ENCODE results near the gene BOLL. TPM values are rescaled to one million over a fixed set of nuclear protein-coding genes. Genes with fewer than 3 reads are reported as not detected.
"Not testable (repeated sequence)": the region's sequence is repeated elsewhere in the genome, so short reads cannot be mapped to it uniquely, and the experiment has no call there.

The BOLL gene
- total RNA-seq, 1 donor from 2014 or later: not detected

- Mint-ChIP-seq H3K27me3 (no peaks in the 10 kb centered on the region), H3K27ac (no peak overlapping the region), H3K4me3 (no peak overlapping the region), H3K9me3 (no peaks in the 10 kb centered on the region), H3K4me1 (ENCODE audit: unreplicated experiment) (peaks cover 16% of the 10 kb centered on the region), H3K36me3 (peaks cover 12% of the 10 kb centered on the region)
- no peak for DNase-seq (ENCODE audit: extremely low spot score, unreplicated experiment)
- no peak for TF ChIP-seq CTCF (conservative IDR thresholded peaks at IDR 0.05)
Observed at GRCh38 chr2:197713271-197713670, 71.8 kb downstream of the BOLL start.

GRCh38 chr2:197711578-197711977 lies 73.5 kb downstream of the BOLL start:
- Mint-ChIP-seq H3K4me3 (no peak overlapping the region), H3K27me3 (no peaks in the 10 kb centered on the region), H3K27ac (no peak overlapping the region), H3K4me1 (ENCODE audit: unreplicated experiment) (peaks cover 26% of the 10 kb centered on the region), H3K36me3 (peaks cover 12% of the 10 kb centered on the region), H3K9me3 (no peaks in the 10 kb centered on the region)
- TF ChIP-seq CTCF (conservative IDR thresholded peaks at IDR 0.05): no peak
- DNase-seq (ENCODE audit: extremely low spot score, unreplicated experiment): no peak

- no peaks in the 10 kb centered on the region for H3K9me3 Mint-ChIP-seq
- H3K4me1 Mint-ChIP-seq (ENCODE audit: unreplicated experiment): peaks cover 26% of the 10 kb centered on the region
- DNase-seq (ENCODE audit: extremely low spot score, unreplicated experiment): no peak
- H3K36me3 Mint-ChIP-seq: peaks cover 12% of the 10 kb centered on the region
- TF ChIP-seq CTCF (conservative IDR thresholded peaks at IDR 0.05): no peak
- no peaks in the 10 kb centered on the region for H3K27me3 Mint-ChIP-seq
- no peak overlapping the region for H3K4me3 Mint-ChIP-seq
- H3K27ac Mint-ChIP-seq: no peak overlapping the region
Observed at GRCh38 chr2:197710424-197711042, 74.6 kb downstream of the BOLL start.

- peaks cover 30% of the 10 kb centered on the region for H3K4me1 Mint-ChIP-seq (ENCODE audit: unreplicated experiment)
- not testable (repeated sequence) for H3K27me3 Mint-ChIP-seq
Observed at GRCh38 chr2:197709140-197709539, 76.0 kb downstream of the BOLL start.

GRCh38 chr2:197708331-197708730 lies 76.8 kb downstream of the BOLL start:
- H3K27me3 Mint-ChIP-seq: no peaks in the 10 kb centered on the region
- peak overlapping the region; percentile 72 for H3K4me3 Mint-ChIP-seq
- H3K27ac Mint-ChIP-seq: no peak overlapping the region
- TF ChIP-seq CTCF (conservative IDR thresholded peaks at IDR 0.05): no peak
- peaks cover 12% of the 10 kb centered on the region for H3K36me3 Mint-ChIP-seq
- H3K9me3 Mint-ChIP-seq: no peaks in the 10 kb centered on the region
- DNase-seq (ENCODE audit: extremely low spot score, unreplicated experiment): no peak
- peaks cover 30% of the 10 kb centered on the region for H3K4me1 Mint-ChIP-seq (ENCODE audit: unreplicated experiment)

More at GRCh38 chr2:197709140-197709539, 76.0 kb downstream of the BOLL start:
- Mint-ChIP-seq H3K4me3 (peak overlapping the region; percentile 23), H3K36me3 (peaks cover 12% of the 10 kb centered on the region)
- not testable (repeated sequence) for H3K27ac Mint-ChIP-seq; H3K9me3 Mint-ChIP-seq; DNase-seq (ENCODE audit: extremely low spot score, unreplicated experiment)

- H3K9me3 Mint-ChIP-seq: no peaks in the 10 kb centered on the region
- peaks cover 12% of the 10 kb centered on the region for H3K36me3 Mint-ChIP-seq
- peak overlapping the region; percentile 89 for H3K4me3 Mint-ChIP-seq
- peak overlapping the region; percentile 27 for H3K27ac Mint-ChIP-seq
- H3K27me3 Mint-ChIP-seq: no peaks in the 10 kb centered on the region
- DNase-seq (ENCODE audit: extremely low spot score, unreplicated experiment): no peak
- H3K4me1 Mint-ChIP-seq (ENCODE audit: unreplicated experiment): peaks cover 30% of the 10 kb centered on the region
- TF ChIP-seq CTCF (conservative IDR thresholded peaks at IDR 0.05): peak; percentile 88
Observed at GRCh38 chr2:197707316-197708213, 77.6 kb downstream of the BOLL start.

Data from type B pancreatic cell (in vitro differentiated cells).